Loucy (cell line): Measurements from ENCODE around the gene DIS3L.

Experiments
- EZH2phosphoT487 ChIP-seq: fragments of 200-600 bp; IDR thresholded peaks from 2 replicates; pipeline ENCODE4 v1.6.1; 2018; ENCODE audit warnings: antibody characterized with exemption, mild to moderate bottlenecking, moderate library complexity, borderline replicate concordance
- TF ChIP-seq, protein P1 (sequence below): fragments of 200-600 bp; sonication (generic); conservative IDR thresholded peaks from 2 replicates; pipeline ENCODE4 v1.5.1; 2014; ENCODE audit warnings: mild to moderate bottlenecking, antibody characterized with exemption, low read length

DNA sequence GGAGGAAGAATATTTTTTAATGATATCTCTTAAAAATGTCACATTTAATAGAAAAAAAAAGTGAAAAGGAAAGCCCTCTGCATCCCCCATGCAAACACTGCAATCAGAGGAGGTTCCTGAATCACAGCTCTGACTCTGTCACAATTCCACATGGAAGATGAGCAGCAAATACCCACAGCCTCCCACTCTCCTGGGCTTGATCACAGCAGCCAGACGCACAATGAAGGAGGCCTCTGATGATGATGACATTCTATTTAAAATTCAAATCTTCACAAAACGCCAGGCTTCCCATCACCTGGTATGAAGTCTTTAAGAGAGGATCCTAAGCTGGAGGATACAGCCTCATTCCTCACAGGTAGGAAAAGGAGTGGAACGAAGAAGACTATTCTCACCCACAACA lies 9.1 kb upstream of the DIS3L start:
- TF ChIP-seq, protein P1, sequence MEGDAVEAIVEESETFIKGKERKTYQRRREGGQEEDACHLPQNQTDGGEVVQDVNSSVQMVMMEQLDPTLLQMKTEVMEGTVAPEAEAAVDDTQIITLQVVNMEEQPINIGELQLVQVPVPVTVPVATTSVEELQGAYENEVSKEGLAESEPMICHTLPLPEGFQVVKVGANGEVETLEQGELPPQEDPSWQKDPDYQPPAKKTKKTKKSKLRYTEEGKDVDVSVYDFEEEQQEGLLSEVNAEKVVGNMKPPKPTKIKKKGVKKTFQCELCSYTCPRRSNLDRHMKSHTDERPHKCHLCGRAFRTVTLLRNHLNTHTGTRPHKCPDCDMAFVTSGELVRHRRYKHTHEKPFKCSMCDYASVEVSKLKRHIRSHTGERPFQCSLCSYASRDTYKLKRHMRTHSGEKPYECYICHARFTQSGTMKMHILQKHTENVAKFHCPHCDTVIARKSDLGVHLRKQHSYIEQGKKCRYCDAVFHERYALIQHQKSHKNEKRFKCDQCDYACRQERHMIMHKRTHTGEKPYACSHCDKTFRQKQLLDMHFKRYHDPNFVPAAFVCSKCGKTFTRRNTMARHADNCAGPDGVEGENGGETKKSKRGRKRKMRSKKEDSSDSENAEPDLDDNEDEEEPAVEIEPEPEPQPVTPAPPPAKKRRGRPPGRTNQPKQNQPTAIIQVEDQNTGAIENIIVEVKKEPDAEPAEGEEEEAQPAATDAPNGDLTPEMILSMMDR: no peak
- TF ChIP-seq EZH2phosphoT487: no peak
